Measurements from ENCODE around the gene ST8SIA4. TPM values are rescaled to one million over a fixed set of nuclear protein-coding genes. Genes with fewer than 3 reads are reported as not detected.

ST8SIA4 gene
- total RNA-seq, 1 donor from 2014 or later, result 0.59 TPM

DNA sequence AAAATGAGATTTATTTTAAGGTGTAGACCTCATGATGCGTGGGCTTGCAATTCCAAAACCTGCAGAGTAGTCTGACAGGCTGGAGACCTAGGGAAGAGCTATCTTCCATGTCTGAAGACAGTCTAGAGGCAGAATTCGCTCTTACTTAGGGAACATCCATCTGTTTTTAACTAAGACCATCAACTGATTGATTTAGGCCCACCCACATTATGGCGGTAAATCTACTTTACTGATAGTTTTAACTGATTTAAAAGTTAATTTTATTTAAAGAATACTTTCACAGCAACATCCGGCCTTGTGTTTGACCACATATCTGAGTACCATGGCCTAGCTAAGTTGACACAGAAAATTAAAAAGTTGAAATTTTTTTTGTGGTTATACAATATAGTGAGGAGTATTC is 6.0 kb upstream of the ST8SIA4 start:
- Histone ChIP-seq H4K20me1 (ENCODE audit: insufficient read depth, low read length) (no peaks in the 10 kb centered on the region), H3K4me2 (ENCODE audit: low read length) (no peak overlapping the region), H3K4me1 (ENCODE audit: insufficient read depth, low read length) (no peaks in the 10 kb centered on the region), H3K9me3 (ENCODE audit: insufficient read depth, low read depth, low read length) (no peaks in the 10 kb centered on the region), H3K27me3 (ENCODE audit: insufficient read depth, low read length) (peaks cover 3% of the 10 kb centered on the region), H3K9ac (ENCODE audit: low read length) (no peak overlapping the region), H3K4me3 (ENCODE audit: insufficient read depth, low read depth, low read length) (no peak overlapping the region), H3K36me3 (ENCODE audit: insufficient read depth, low read length) (no peaks in the 10 kb centered on the region), H3K27ac (ENCODE audit: low read depth, low read length) (no peak overlapping the region), H2AFZ (ENCODE audit: low read depth, low read length) (no peak overlapping the region), H3K79me2 (ENCODE audit: insufficient read depth, low read length) (no peaks in the 10 kb centered on the region)
- no peak for DNase-seq (ENCODE audit: low read depth)
- H3K9me3 Mint-ChIP-seq (ENCODE audit: unreplicated experiment), result no peaks in the 10 kb centered on the region
- H3K4me1 Mint-ChIP-seq (ENCODE audit: low read depth, unreplicated experiment), result no peaks in the 10 kb centered on the region
- TF ChIP-seq EZH2 (IDR thresholded peaks at IDR 0.05; ENCODE audit: insufficient read depth, low read length), result no peak
- TF ChIP-seq, protein P1, sequence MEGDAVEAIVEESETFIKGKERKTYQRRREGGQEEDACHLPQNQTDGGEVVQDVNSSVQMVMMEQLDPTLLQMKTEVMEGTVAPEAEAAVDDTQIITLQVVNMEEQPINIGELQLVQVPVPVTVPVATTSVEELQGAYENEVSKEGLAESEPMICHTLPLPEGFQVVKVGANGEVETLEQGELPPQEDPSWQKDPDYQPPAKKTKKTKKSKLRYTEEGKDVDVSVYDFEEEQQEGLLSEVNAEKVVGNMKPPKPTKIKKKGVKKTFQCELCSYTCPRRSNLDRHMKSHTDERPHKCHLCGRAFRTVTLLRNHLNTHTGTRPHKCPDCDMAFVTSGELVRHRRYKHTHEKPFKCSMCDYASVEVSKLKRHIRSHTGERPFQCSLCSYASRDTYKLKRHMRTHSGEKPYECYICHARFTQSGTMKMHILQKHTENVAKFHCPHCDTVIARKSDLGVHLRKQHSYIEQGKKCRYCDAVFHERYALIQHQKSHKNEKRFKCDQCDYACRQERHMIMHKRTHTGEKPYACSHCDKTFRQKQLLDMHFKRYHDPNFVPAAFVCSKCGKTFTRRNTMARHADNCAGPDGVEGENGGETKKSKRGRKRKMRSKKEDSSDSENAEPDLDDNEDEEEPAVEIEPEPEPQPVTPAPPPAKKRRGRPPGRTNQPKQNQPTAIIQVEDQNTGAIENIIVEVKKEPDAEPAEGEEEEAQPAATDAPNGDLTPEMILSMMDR (IDR thresholded peaks at IDR 0.05; ENCODE audit: insufficient read depth, low read depth, low read length), result no peak
- FAIRE-seq, result no peak
- no peak overlapping the region for H3K4me3 Mint-ChIP-seq (ENCODE audit: unreplicated experiment)
- no peaks in the 10 kb centered on the region for H3K36me3 Mint-ChIP-seq (ENCODE audit: low read depth, unreplicated experiment)
- no peak overlapping the region for H3K27ac Mint-ChIP-seq (ENCODE audit: unreplicated experiment)
- peaks cover 16% of the 10 kb centered on the region for H3K27me3 Mint-ChIP-seq (ENCODE audit: low read depth, unreplicated experiment)

DNA sequence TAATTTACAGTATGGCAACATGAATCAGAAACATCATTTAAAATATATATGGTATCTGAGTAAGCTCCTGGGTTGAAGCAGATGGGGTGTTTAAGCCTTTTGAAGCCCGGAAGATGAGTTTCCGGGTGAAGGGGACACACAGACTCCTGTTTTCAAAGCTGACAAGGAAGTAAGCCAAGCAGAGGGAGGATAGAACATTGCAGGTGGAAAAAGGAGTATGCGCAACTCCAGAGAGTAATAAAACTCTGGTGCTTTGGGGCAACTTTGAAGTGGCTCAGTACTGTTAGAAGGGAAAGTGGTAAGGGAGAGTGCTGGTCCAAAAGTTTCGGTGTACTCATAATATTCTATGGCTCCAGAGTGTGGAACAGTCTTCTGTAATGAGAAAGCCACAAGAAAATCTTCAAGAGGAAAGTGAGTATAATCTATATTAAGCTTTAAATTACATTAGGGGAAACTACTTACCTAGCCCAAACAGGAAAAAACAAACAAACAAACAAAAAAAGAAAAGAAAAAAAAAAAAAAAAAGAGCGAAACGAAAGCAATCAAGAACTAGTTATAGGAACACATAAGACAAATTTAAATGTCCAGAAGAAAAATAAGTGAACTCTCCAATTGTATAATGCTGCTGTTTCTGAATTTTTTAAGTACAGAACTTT is 2.3 kb upstream of the ST8SIA4 start:
- no peak for FAIRE-seq
- H3K27me3 Mint-ChIP-seq (ENCODE audit: low read depth, unreplicated experiment), result peaks cover 42% of the 10 kb centered on the region
- H3K4me3 Mint-ChIP-seq (ENCODE audit: unreplicated experiment), result no peak overlapping the region
- DNase-seq (ENCODE audit: low read depth), result no peak
- no peaks in the 10 kb centered on the region for H3K79me2 ChIP-seq (ENCODE audit: insufficient read depth, low read length)
- H3K36me3 Mint-ChIP-seq (ENCODE audit: low read depth, unreplicated experiment), result no peaks in the 10 kb centered on the region
- no peaks in the 10 kb centered on the region for H3K36me3 ChIP-seq (ENCODE audit: insufficient read depth, low read length)
- H3K4me1 ChIP-seq (ENCODE audit: insufficient read depth, low read length), result peaks cover 9% of the 10 kb centered on the region
- no peak overlapping the region for H3K27ac ChIP-seq (ENCODE audit: low read depth, low read length)
- H3K9me3 Mint-ChIP-seq (ENCODE audit: unreplicated experiment), result no peaks in the 10 kb centered on the region
- H3K4me3 ChIP-seq (ENCODE audit: insufficient read depth, low read depth, low read length), result no peak overlapping the region
- no peaks in the 10 kb centered on the region for H3K9me3 ChIP-seq (ENCODE audit: insufficient read depth, low read depth, low read length)
- no peaks in the 10 kb centered on the region for H4K20me1 ChIP-seq (ENCODE audit: insufficient read depth, low read length)
- no peak overlapping the region for H3K9ac ChIP-seq (ENCODE audit: low read length)
- H3K4me2 ChIP-seq (ENCODE audit: low read length), result no peak overlapping the region
- peaks cover 3% of the 10 kb centered on the region for H3K27me3 ChIP-seq (ENCODE audit: insufficient read depth, low read length)
- H2AFZ ChIP-seq (ENCODE audit: low read depth, low read length), result no peak overlapping the region
- no peak overlapping the region for H3K27ac Mint-ChIP-seq (ENCODE audit: unreplicated experiment)
- peaks cover 10% of the 10 kb centered on the region for H3K4me1 Mint-ChIP-seq (ENCODE audit: low read depth, unreplicated experiment)
- TF ChIP-seq, protein P1 (IDR thresholded peaks at IDR 0.05; ENCODE audit: insufficient read depth, low read depth, low read length), result no peak
- no peak for TF ChIP-seq EZH2 (IDR thresholded peaks at IDR 0.05; ENCODE audit: insufficient read depth, low read length)

DNA sequence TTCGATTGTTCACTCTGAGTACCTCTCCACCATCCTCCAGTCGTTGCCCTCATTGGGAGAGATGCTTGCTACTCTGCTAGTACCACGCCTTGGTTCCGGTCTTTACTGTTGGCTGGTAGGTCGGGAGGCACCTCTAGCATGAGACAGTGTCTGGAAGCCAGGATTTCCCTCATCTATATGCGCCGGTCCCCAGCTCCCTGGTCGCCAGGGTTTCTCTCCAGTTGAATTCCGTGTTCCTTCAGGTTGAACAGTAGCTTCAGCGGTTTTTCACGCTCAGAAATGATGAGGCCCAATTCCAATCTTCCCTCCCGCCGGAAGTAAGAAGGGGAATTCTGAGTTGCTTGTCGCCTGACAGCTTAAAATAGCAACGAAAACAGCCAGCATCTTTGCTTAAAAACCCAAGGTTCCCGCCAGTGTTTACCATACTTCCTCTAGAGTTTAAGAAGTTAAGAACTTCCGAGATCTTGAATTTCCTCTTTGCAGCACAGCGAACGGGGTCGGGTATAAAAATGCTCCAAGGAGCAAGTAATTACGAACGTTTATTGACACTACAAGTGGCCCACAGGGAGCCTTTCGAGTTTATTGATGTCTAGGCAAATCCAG is 1.3 kb upstream of the ST8SIA4 start:
- Histone ChIP-seq H3K9ac (ENCODE audit: low read length) (no peak overlapping the region), H2AFZ (ENCODE audit: low read depth, low read length) (peak overlapping the region; percentile 92), H3K27me3 (ENCODE audit: insufficient read depth, low read length) (peaks cover 3% of the 10 kb centered on the region), H3K9me3 (ENCODE audit: insufficient read depth, low read depth, low read length) (no peaks in the 10 kb centered on the region), H3K4me2 (ENCODE audit: low read length) (peak overlapping the region; percentile 100), H3K27ac (ENCODE audit: low read depth, low read length) (no peak overlapping the region), H4K20me1 (ENCODE audit: insufficient read depth, low read length) (no peaks in the 10 kb centered on the region), H3K4me3 (ENCODE audit: insufficient read depth, low read depth, low read length) (peak overlapping the region; percentile 85), H3K4me1 (ENCODE audit: insufficient read depth, low read length) (peaks cover 12% of the 10 kb centered on the region), H3K36me3 (ENCODE audit: insufficient read depth, low read length) (no peaks in the 10 kb centered on the region), H3K79me2 (ENCODE audit: insufficient read depth, low read length) (no peaks in the 10 kb centered on the region)
- H3K27me3 Mint-ChIP-seq (ENCODE audit: low read depth, unreplicated experiment), result peaks cover 46% of the 10 kb centered on the region
- no peaks in the 10 kb centered on the region for H3K36me3 Mint-ChIP-seq (ENCODE audit: low read depth, unreplicated experiment)
- H3K27ac Mint-ChIP-seq (ENCODE audit: unreplicated experiment), result no peak overlapping the region
- no peaks in the 10 kb centered on the region for H3K9me3 Mint-ChIP-seq (ENCODE audit: unreplicated experiment)
- TF ChIP-seq, protein P1 (IDR thresholded peaks at IDR 0.05; ENCODE audit: insufficient read depth, low read depth, low read length), result no peak
- TF ChIP-seq EZH2 (IDR thresholded peaks at IDR 0.05; ENCODE audit: insufficient read depth, low read length), result no peak
- FAIRE-seq, result no peak
- no peak for DNase-seq (ENCODE audit: low read depth)
- peaks cover 10% of the 10 kb centered on the region for H3K4me1 Mint-ChIP-seq (ENCODE audit: low read depth, unreplicated experiment)
- peak overlapping the region; percentile 85 for H3K4me3 Mint-ChIP-seq (ENCODE audit: unreplicated experiment)
